Ectodermal cell (in vitro differentiated cells): ENCODE measurements around the gene NCR2.

Experiments used
- H3K27ac ChIP-seq: 2 replicates; pipeline ENCODE4 v1.7.0; 2013; ENCODE audit warnings: mild to moderate bottlenecking, low read depth, low read length; ENCODE audit not compliant: insufficient read depth, poor library complexity, severe bottlenecking
- H3K27me3 ChIP-seq: 2 replicates; pipeline ENCODE4 v1.7.0; 2013; ENCODE audit warnings: mild to moderate bottlenecking, low read length; ENCODE audit not compliant: insufficient read depth, control insufficient read depth, poor library complexity, severe bottlenecking
- H3K36me3 ChIP-seq: one replicate; pipeline ENCODE4 v1.7.0; 2013; ENCODE audit warnings: low read length; ENCODE audit not compliant: control insufficient read depth, insufficient read depth
- H3K4me1 ChIP-seq: one replicate; pipeline ENCODE4 v1.7.0; 2013; ENCODE audit warnings: low read length; ENCODE audit not compliant: control insufficient read depth, insufficient read depth
- H3K4me3 ChIP-seq: 2 replicates; pipeline ENCODE4 v1.7.0; 2013; ENCODE audit warnings: low read depth, low read length, control low read depth; ENCODE audit not compliant: insufficient read depth
- H3K9me3 ChIP-seq: 2 replicates; pipeline ENCODE4 v1.7.0; 2013; ENCODE audit warnings: mild to moderate bottlenecking, low read length, moderate library complexity; ENCODE audit not compliant: control insufficient read depth
- WGBS, 2 experiments: methylation state at CpG; one replicate each; pipeline ENCODE4 v1.1.7; 2013; ENCODE audit warnings: missing lambda C conversion rate in 2 of 2; 5-methylcytosine and 5-hydroxymethylcytosine counted together

The NCR2 gene

GRCh38 chr6:41331401-41332150 is 3.8 kb upstream of the NCR2 start:
- Histone ChIP-seq H3K36me3 (no peaks in the 10 kb centered on the region), H3K4me3 (no peak overlapping the region), H3K9me3 (no peaks in the 10 kb centered on the region), H3K4me1 (no peaks in the 10 kb centered on the region), H3K27me3 (no peaks in the 10 kb centered on the region), H3K27ac (no peak overlapping the region)
- 90% methylated on average over 11 of the region's 11 CpGs for WGBS, 2 experiments

- 86 to 88% methylated on average over 8 of the region's 8 CpGs for WGBS, 2 experiments
Measured at GRCh38 chr6:41332241-41332640, 3.2 kb upstream of the NCR2 start.

GRCh38 chr6:41332842-41333736 is 2.3 kb upstream of the NCR2 start:
- whole genome bisulfite sequencing, 2 experiments = 88 to 90% methylated on average over 4 of the region's 4 CpGs

More at GRCh38 chr6:41332241-41332640, 3.2 kb upstream of the NCR2 start:
- no peaks in the 10 kb centered on the region for H3K36me3 ChIP-seq
- no peaks in the 10 kb centered on the region for H3K27me3 ChIP-seq
- H3K9me3 ChIP-seq = no peaks in the 10 kb centered on the region
- H3K4me1 ChIP-seq = no peaks in the 10 kb centered on the region
- no peak overlapping the region for H3K27ac ChIP-seq
- H3K4me3 ChIP-seq = no peak overlapping the region

GRCh38 chr6:41334482-41335040 is 847 bp upstream of the NCR2 start:
- Histone ChIP-seq H3K27ac (no peak overlapping the region), H3K27me3 (no peaks in the 10 kb centered on the region), H3K9me3 (no peaks in the 10 kb centered on the region), H3K4me1 (no peaks in the 10 kb centered on the region), H3K36me3 (no peaks in the 10 kb centered on the region), H3K4me3 (no peak overlapping the region)
- whole genome bisulfite sequencing, 2 experiments = 91 to 92% methylated on average over 10 to 11 of the region's 11 CpGs

More at GRCh38 chr6:41332842-41333736, 2.3 kb upstream of the NCR2 start:
- Histone ChIP-seq H3K27ac (no peak overlapping the region), H3K4me3 (no peak overlapping the region), H3K9me3 (no peaks in the 10 kb centered on the region), H3K27me3 (no peaks in the 10 kb centered on the region), H3K36me3 (no peaks in the 10 kb centered on the region), H3K4me1 (no peaks in the 10 kb centered on the region)

GRCh38 chr6:41335943-41336342 is 535 bp downstream of the NCR2 start:
- Histone ChIP-seq H3K4me3 (no peak overlapping the region), H3K4me1 (no peaks in the 10 kb centered on the region), H3K9me3 (no peaks in the 10 kb centered on the region), H3K27ac (no peak overlapping the region), H3K36me3 (no peaks in the 10 kb centered on the region), H3K27me3 (no peaks in the 10 kb centered on the region)
- WGBS, 2 experiments = 87 to 88% methylated on average over 11 of the region's 11 CpGs

- 100% methylated on average over 1 of the region's 1 CpG for WGBS, 2 experiments
- no peaks in the 10 kb centered on the region for H3K36me3 ChIP-seq
- H3K9me3 ChIP-seq = no peaks in the 10 kb centered on the region
- no peak overlapping the region for H3K27ac ChIP-seq
- H3K27me3 ChIP-seq = no peaks in the 10 kb centered on the region
- no peaks in the 10 kb centered on the region for H3K4me1 ChIP-seq
- no peak overlapping the region for H3K4me3 ChIP-seq
Measured at GRCh38 chr6:41336824-41337223, 1.4 kb downstream of the NCR2 start.

- H3K27me3 ChIP-seq = no peaks in the 10 kb centered on the region
- WGBS, 2 experiments = 92 to 96% methylated on average over 3 to 4 of the region's 4 CpGs
- H3K9me3 ChIP-seq = no peaks in the 10 kb centered on the region
- no peaks in the 10 kb centered on the region for H3K36me3 ChIP-seq
- H3K4me1 ChIP-seq = peaks cover 7% of the 10 kb centered on the region
- no peak overlapping the region for H3K27ac ChIP-seq
- H3K4me3 ChIP-seq = no peak overlapping the region
Measured at GRCh38 chr6:41337709-41338108, 2.3 kb downstream of the NCR2 start.

GRCh38 chr6:41338659-41339058 is 3.3 kb downstream of the NCR2 start:
- no peaks in the 10 kb centered on the region for H3K36me3 ChIP-seq
- 93 to 98% methylated on average over 4 of the region's 4 CpGs for WGBS, 2 experiments
- H3K4me1 ChIP-seq = peaks cover 9% of the 10 kb centered on the region
- H3K27me3 ChIP-seq = no peaks in the 10 kb centered on the region
- H3K9me3 ChIP-seq = no peaks in the 10 kb centered on the region
- H3K27ac ChIP-seq = no peak overlapping the region
- no peak overlapping the region for H3K4me3 ChIP-seq

- Histone ChIP-seq H3K4me1 (peaks cover 9% of the 10 kb centered on the region), H3K36me3 (no peaks in the 10 kb centered on the region), H3K4me3 (no peak overlapping the region), H3K27me3 (no peaks in the 10 kb centered on the region), H3K27ac (no peak overlapping the region), H3K9me3 (no peaks in the 10 kb centered on the region)
- WGBS, 2 experiments = 90 to 96% methylated on average over 8 of the region's 8 CpGs
Measured at GRCh38 chr6:41341580-41341979, 6.2 kb downstream of the NCR2 start.

- no peak overlapping the region for H3K27ac ChIP-seq
- no peak overlapping the region for H3K4me3 ChIP-seq
- H3K36me3 ChIP-seq = no peaks in the 10 kb centered on the region
- H3K27me3 ChIP-seq = no peaks in the 10 kb centered on the region
- H3K9me3 ChIP-seq = no peaks in the 10 kb centered on the region
- 90 to 95% methylated on average over 1 of the region's 1 CpG for WGBS, 2 experiments
- H3K4me1 ChIP-seq = peaks cover 9% of the 10 kb centered on the region
Measured at GRCh38 chr6:41342241-41342640, 6.8 kb downstream of the NCR2 start.
